IMR-90 (cell line): ENCODE results near the gene DSC3. TPM values are rescaled to one million over a fixed set of nuclear protein-coding genes. Genes with fewer than 3 reads are reported as not detected.

Source experiments
- ATAC-seq: fragments of 200-7000 bp; cut with Tn5 transposase; 2 replicates; pipeline ENCODE4 v1.9.1; 2020; ENCODE audit warnings: low read depth, mild to moderate bottlenecking, moderate library complexity
- BruUV-seq: library from RNA; stranded (reverse); fragments of 400-500 nt; replicated peaks from 2 replicates; lab custom pipeline; 2021; lab: Mats Ljungman, UMichigan
- CTCF ChIA-PET: fragments of 300-600 bp; formaldehyde crosslinking; extraction: SDS; loops from one replicate; lab custom pipeline; 2021; ENCODE audit warnings: antibody characterized with exemption; lab: Yijun Ruan, JAX
- POLR2A ChIA-PET: fragments of 300-600 bp; sonication (Branson Sonifier 250); formaldehyde crosslinking; loops from one replicate; lab custom pipeline; 2022; ENCODE audit warnings: antibody characterized with exemption; ENCODE audit not compliant: unreplicated experiment; lab: Charles Lee
- DNase-seq: peaks from one replicate; pipeline ENCODE4 v3.0.0; 2013
- H2AFZ ChIP-seq: replicated peaks from 2 replicates; pipeline ENCODE3; 2013; ENCODE audit warnings: low read length, mild to moderate bottlenecking; ENCODE audit not compliant: poor library complexity
- H2AK5ac ChIP-seq: 2 replicates; pipeline ENCODE4 v1.6.1; 2013; ENCODE audit warnings: low read depth, low read length, inconsistent platforms
- H2AK9ac ChIP-seq: replicated peaks from 2 replicates; pipeline ENCODE3; 2013; ENCODE audit warnings: mild to moderate bottlenecking, low read depth, low read length, moderate library complexity; ENCODE audit not compliant: poor library complexity
- H2BK120ac ChIP-seq: 2 replicates; pipeline ENCODE4 v1.6.1; 2013; ENCODE audit warnings: low read depth, low read length, inconsistent platforms
- H2BK15ac ChIP-seq: 3 replicates; pipeline ENCODE4 v1.6.1; 2013; ENCODE audit warnings: low read depth, low read length, inconsistent platforms
- H2BK20ac ChIP-seq: 2 replicates; pipeline ENCODE4 v1.6.1; 2013; ENCODE audit warnings: low read depth, mild to moderate bottlenecking, inconsistent platforms, low read length, moderate library complexity
- H2BK5ac ChIP-seq: 2 replicates; pipeline ENCODE4 v1.6.1; 2013; ENCODE audit warnings: mild to moderate bottlenecking, low read depth, low read length, inconsistent platforms; ENCODE audit not compliant: poor library complexity, severe bottlenecking
- H3K14ac ChIP-seq: replicated peaks from 2 replicates; pipeline ENCODE4 v1.6.1; 2013; ENCODE audit warnings: low read depth, low read length, inconsistent platforms
- H3K18ac ChIP-seq: 2 replicates; pipeline ENCODE4 v1.6.1; 2013; ENCODE audit warnings: low read depth, low read length, control low read depth
- H3K23ac ChIP-seq: 2 replicates; pipeline ENCODE4 v1.6.1; 2013; ENCODE audit warnings: low read depth, low read length, inconsistent platforms
- H3K27ac ChIP-seq: 2 replicates; pipeline ENCODE4 v1.5.1; 2013; ENCODE audit warnings: mild to moderate bottlenecking, control low read depth, low read length; ENCODE audit not compliant: insufficient read depth
- H3K27me3 ChIP-seq: 2 replicates; pipeline ENCODE4 v1.6.1; 2013; ENCODE audit warnings: low read length; ENCODE audit not compliant: control insufficient read depth, insufficient read depth
- H3K36me3 ChIP-seq: 2 replicates; pipeline ENCODE4 v1.6.1; 2013; ENCODE audit warnings: low read length, mixed read lengths; ENCODE audit not compliant: control insufficient read depth, insufficient read depth
- H3K4ac ChIP-seq: 2 replicates; pipeline ENCODE4 v1.6.1; 2013; ENCODE audit warnings: low read depth, low read length, inconsistent platforms
- H3K4me1 ChIP-seq: 2 replicates; pipeline ENCODE4 v1.6.1; 2013; ENCODE audit warnings: low read length, mixed read lengths; ENCODE audit not compliant: control insufficient read depth, insufficient read depth
- H3K4me2 ChIP-seq: 2 replicates; pipeline ENCODE4 v1.6.1; 2013; ENCODE audit warnings: low read depth, mild to moderate bottlenecking, control low read depth, low read length, moderate library complexity
- H3K4me3 ChIP-seq: 2 replicates; pipeline ENCODE4 v1.5.1; 2013; ENCODE audit warnings: low read depth, mild to moderate bottlenecking, control low read depth, low read length, moderate library complexity; ENCODE audit not compliant: insufficient read depth
- H3K56ac ChIP-seq: 2 replicates; pipeline ENCODE4 v1.6.1; 2013; ENCODE audit warnings: low read length, inconsistent platforms; ENCODE audit not compliant: insufficient read depth; ENCODE audit errors: extremely low read depth
- H3K79me1 ChIP-seq, 2 experiments: 2 replicates each; pipeline ENCODE4 v1.6.1; 2013; ENCODE audit warnings: low read length in 2 of 2, inconsistent platforms in 1 of 2, low read depth in 1 of 2
- H3K9ac ChIP-seq: 2 replicates; pipeline ENCODE4 v1.6.1; 2013; ENCODE audit warnings: low read depth, low read length, control low read depth
- H3K9me1 ChIP-seq: 2 replicates; pipeline ENCODE4 v1.6.1; 2013; ENCODE audit warnings: low read length, inconsistent platforms; ENCODE audit not compliant: insufficient read depth
- H3K9me3 ChIP-seq: 2 replicates; pipeline ENCODE4 v1.6.1; 2013; ENCODE audit warnings: low read length; ENCODE audit not compliant: control insufficient read depth, insufficient read depth
- H4K20me1 ChIP-seq: 2 replicates; pipeline ENCODE4 v1.6.1; 2013; ENCODE audit warnings: low read length, inconsistent platforms; ENCODE audit not compliant: insufficient read depth
- H4K5ac ChIP-seq: 2 replicates; pipeline ENCODE4 v1.6.1; 2013; ENCODE audit warnings: mild to moderate bottlenecking, low read depth, low read length, control low read depth
- H4K8ac ChIP-seq, 2 experiments: 2 replicates each; pipeline ENCODE4 v1.6.1; 2013; ENCODE audit warnings: low read depth in 2 of 2, low read length in 2 of 2, control low read depth in 1 of 2, inconsistent platforms in 1 of 2
- H4K91ac ChIP-seq: 2 replicates; pipeline ENCODE4 v1.6.1; 2013; ENCODE audit warnings: low read depth, low read length, inconsistent platforms; ENCODE audit not compliant: insufficient read depth
- BHLHE40 ChIP-seq: fragments of 150-350 bp; IDR thresholded peaks from 2 replicates; pipeline ENCODE4 v1.6.1; 2016; ENCODE audit warnings: mild to moderate bottlenecking, low read depth, low read length
- CEBPB ChIP-seq: IDR thresholded peaks from 2 replicates; pipeline ENCODE4 v1.6.1; 2012; ENCODE audit warnings: low read depth, low read length, improper control_type of control experiment
- MAZ ChIP-seq: IDR thresholded peaks from 2 replicates; pipeline ENCODE4 v1.6.1; 2012; ENCODE audit warnings: low read depth, mild to moderate bottlenecking, low read length, improper control_type of control experiment, moderate library complexity, borderline replicate concordance
- NFE2L2 ChIP-seq: fragments of 150-350 bp; IDR thresholded peaks from 2 replicates; pipeline ENCODE4 v1.6.1; 2016; ENCODE audit warnings: low read depth, mild to moderate bottlenecking, low read length
- POLR2A ChIP-seq: IDR thresholded peaks from 2 replicates; pipeline ENCODE4 v1.6.1; 2012; ENCODE audit warnings: mild to moderate bottlenecking, low read depth, low read length
- RAD21 ChIP-seq: IDR thresholded peaks from 2 replicates; pipeline ENCODE4 v1.6.1; 2012; ENCODE audit warnings: low read length, improper control_type of control experiment
- RFX5 ChIP-seq: IDR thresholded peaks from 2 replicates; pipeline ENCODE4 v1.8.0; 2012; ENCODE audit warnings: low read depth, mild to moderate bottlenecking, low read length, moderate library complexity
- WGBS, 2 experiments: methylation state at CpG; one replicate each; pipeline versions ENCODE4 v1.1.5 to v1.1.7; 2013; ENCODE audit warnings: missing lambda C conversion rate in 2 of 2; ENCODE audit not compliant: insufficient read length in 1 of 2; ENCODE audit errors: extremely low coverage in 2 of 2; 5-methylcytosine and 5-hydroxymethylcytosine counted together
- dilution Hi-C: fragments of 300-500 bp; cut with HindIII; formaldehyde crosslinking; loops from one replicate; pipeline ENCODE4 v1.14.3; 2018; ENCODE audit warnings: low sequenced_read_pairs; ENCODE audit not compliant: unreplicated experiment
- in situ Hi-C: fragments of 300-500 bp; cut with MboI; formaldehyde crosslinking; loops from 3 replicates; pipeline ENCODE4 v1.14.3; 2019; ENCODE audit warnings: low sequenced_read_pairs, inconsistent platforms, mixed read lengths
- intact Hi-C: fragments of 100-400 bp; cut with micrococcal nuclease; formaldehyde crosslinking; loops from 2 replicates; pipeline ENCODE4 v1.10.0; 2022
- polyA plus RNA-seq, 3 experiments: library from polyadenylated mRNA; depleted of rRNA; stranded (reverse); fragments of >200 nt; gene quantifications; 2 replicates each; pipeline ENCODE4 v1.2.3, GENCODE V29; 2012; ENCODE audit warnings: low replicate concordance in 1 of 3
- total RNA-seq: library from RNA; depleted of rRNA; stranded (reverse); fragments of >200 nt; gene quantifications from 2 replicates; pipeline ENCODE4 v1.2.3, GENCODE V29; 2012

Gene DSC3
- total and polyA plus RNA-seq, 2 of the 4 experiments (the other 2 are of a cell fraction): under 0.01 to 0.09 TPM

- no peak overlapping the region for H3K27ac ChIP-seq
- H2BK15ac ChIP-seq: no peak overlapping the region
- in situ Hi-C loops (no loop called here), intact Hi-C loops (no loop called here), dilution Hi-C loops (no loop called here)
- H4K91ac ChIP-seq: no peak overlapping the region
- H3K14ac ChIP-seq: no peak overlapping the region
- H2AFZ ChIP-seq: peak overlapping the region; percentile 21
- no peaks in the 10 kb centered on the region for H4K20me1 ChIP-seq
- H3K9me3 ChIP-seq: peaks cover 8% of the 10 kb centered on the region
- no peak overlapping the region for H4K8ac ChIP-seq
- no peak overlapping the region for H2BK20ac ChIP-seq
- H3K4me3 ChIP-seq: no peak overlapping the region
- 4% methylated on average over 23 of the region's 52 CpGs; no CpG with 5 or more reads in 1 of the 2 experiments for WGBS, 2 experiments
- no peaks in the 10 kb centered on the region for H3K4me1 ChIP-seq
- ChIA-PET POLR2A (no interaction called here), CTCF (no interaction called here)
- H3K27me3 ChIP-seq: peaks cover 21% of the 10 kb centered on the region
- H2AK5ac ChIP-seq: no peak overlapping the region
- no peaks in the 10 kb centered on the region for H3K79me1 ChIP-seq
- no peaks in the 10 kb centered on the region for H3K9me1 ChIP-seq
- no peak overlapping the region for H3K23ac ChIP-seq
- H3K18ac ChIP-seq: no peak overlapping the region
- DNase-seq (no peak), ATAC-seq (no peak)
- H3K4ac ChIP-seq: no peak overlapping the region
- H4K5ac ChIP-seq: no peak overlapping the region
- TF ChIP-seq RFX5 (no peak), BHLHE40 (no peak), RAD21 (no peak), POLR2A (no peak), MAZ (no peak), NFE2L2 (no peak), CEBPB (no peak)
- no TSS peak for BruUV-seq
- no peaks in the 10 kb centered on the region for H3K36me3 ChIP-seq
- no peak overlapping the region for H3K56ac ChIP-seq
- no peak overlapping the region; the same call in 1 of the 2 replicates for H3K4me2 ChIP-seq
- no peak overlapping the region for H3K9ac ChIP-seq
- no peak overlapping the region for H2BK5ac ChIP-seq
- no peak overlapping the region for H2BK120ac ChIP-seq
- H2AK9ac ChIP-seq: no peak overlapping the region
These were observed 1.1 kb downstream of the DSC3 start for GRCh38 chr18:31041271-31042083.
